GM21737 (cell line): Measurements from ENCODE around the gene STMN1.

Source experiments
- ATAC-seq: cut with Tn5 transposase; IDR thresholded peaks from one replicate; pipeline ENCODE4 v1.9.1; 2021; ENCODE audit warnings: mild to moderate bottlenecking, moderate library complexity; ENCODE audit not compliant: unreplicated experiment

Gene STMN1

GRCh38 chr1:25896266-25896665, 10.0 kb downstream of the STMN1 start:
- no peak for ATAC-seq

GRCh38 chr1:25895365-25895990, 10.7 kb downstream of the STMN1 start:
- ATAC-seq, result peak; percentile 83

- ATAC-seq, result no peak
These were observed 13.1 kb downstream of the STMN1 start for GRCh38 chr1:25893116-25893515.

GRCh38 chr1:25891606-25892005, 14.6 kb downstream of the STMN1 start:
- ATAC-seq, result no peak

DNA sequence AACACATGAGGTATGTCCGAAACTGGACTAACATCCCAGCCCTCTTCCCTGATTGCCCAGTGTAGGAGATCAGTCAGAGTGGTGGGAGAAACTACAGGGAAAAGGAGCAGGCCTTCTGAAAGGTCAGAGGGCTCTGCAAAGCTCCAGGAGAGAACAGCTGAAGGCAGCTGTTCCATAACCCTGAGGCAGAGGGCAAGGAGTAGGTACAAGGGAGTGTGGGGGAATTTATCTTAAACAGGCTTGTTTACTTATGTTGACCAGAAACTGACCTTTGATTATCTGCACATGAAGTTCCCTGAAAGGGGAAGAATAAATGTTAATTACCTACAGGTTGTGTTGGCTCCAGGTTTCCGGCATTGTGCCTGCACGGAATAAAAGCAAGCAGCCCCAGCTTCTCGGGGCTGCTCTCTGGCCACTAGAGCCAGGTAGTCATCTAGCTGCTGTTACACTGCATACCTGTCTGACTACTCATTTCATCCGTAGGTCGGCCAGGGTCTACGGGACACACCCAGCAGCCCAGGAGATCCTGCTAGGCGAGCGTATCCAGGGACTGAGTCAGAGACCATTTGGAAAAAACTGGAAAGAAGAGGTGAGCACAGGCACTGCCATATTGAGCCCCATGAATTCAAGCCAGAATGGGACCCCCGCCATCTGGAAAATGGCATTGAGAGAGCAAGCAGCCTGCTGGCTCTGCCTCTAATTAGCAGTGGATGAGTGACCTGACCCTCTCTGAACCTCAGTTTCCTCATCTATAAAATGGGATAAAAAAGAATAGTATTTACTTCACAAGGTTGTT, 15.8 kb downstream of the STMN1 start:
- no peak for ATAC-seq

DNA sequence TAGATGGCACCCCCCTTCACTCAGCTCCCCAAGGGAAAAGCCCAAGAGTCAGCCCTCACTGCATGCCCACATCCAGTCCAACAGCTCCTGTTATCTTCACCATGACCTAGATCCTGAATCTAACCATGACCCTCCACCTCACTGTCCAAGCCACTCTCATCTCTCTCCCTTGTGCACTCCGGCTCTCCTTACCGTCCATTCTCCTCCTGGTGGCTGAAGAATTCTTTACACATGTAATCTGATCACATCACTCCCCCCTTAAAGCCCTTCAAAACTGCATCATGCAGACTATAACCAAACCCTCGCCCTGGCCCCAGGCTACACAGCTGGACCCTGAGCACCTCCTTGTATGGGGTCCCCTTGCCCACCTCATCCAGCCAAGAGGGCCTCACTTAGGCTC, 16.7 kb downstream of the STMN1 start:
- no peak for ATAC-seq

DNA sequence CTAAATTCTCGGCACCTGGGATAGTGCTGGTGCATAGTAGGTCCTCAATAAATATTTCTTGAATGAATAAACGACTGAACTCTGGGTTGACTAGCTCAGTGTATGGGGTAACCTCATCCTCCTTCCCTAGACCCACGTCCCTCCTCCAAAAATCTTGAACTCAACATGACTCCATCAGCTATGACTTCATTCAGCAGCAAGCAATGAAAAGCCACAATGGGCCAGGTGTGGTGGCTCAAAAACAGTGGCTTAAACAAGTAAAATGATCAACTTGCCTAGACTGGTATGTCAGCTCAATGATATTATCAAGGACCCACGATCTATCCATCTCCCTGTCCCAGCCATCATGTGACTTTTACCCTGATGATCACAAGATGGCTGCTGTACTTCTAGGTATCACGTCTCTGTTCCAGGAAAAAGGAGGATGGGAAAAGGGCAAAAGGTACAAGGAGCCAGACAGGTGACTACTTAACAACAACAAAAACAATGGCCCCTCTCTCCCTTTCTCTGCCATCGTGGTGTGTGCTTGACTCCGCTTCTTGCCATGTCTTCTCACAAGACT, 17.7 kb downstream of the STMN1 start:
- no peak for ATAC-seq

DNA sequence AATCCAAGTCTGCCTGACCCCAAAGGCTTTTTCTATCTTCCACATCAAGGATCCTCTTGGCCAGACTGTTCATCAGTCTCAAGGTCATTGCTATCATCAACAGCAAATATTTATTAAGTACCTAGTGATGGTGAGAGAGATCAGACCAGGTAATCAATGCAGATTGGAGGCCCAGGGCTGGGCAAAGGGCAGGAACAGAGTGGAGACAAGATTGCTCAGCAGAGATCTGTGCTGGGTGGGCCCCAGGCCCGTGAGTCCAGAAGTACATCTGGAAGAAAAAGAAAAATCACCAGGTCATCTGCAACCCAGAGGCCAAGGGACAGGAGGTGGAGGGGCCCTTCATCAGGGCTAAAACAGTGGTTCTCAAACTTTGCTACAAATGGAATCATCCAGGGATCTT, 20.6 kb downstream of the STMN1 start:
- ATAC-seq, result no peak

DNA sequence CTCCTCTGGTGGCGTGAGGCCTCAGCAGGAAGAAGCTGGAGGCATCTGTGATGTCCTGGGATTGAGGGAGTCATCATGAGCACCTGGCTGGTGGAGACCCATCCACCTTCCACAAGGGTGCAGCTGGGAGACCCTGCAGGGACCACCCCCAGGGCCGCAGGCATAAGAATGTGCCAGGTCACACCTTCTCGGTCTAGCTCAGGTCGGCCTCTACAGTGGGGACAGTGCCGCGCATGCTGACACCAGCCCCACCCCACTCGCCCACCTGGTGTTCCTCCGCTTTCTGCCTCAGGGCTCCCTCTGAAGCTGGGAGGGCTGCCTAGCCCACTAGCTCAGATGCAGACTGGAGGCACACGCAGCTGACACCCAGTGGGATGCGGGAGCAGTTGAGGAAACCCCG, 25.0 kb downstream of the STMN1 start:
- ATAC-seq, result no peak

- ATAC-seq, result no peak
These were observed 25.7 kb downstream of the STMN1 start for GRCh38 chr1:25880518-25880917.

- no peak for ATAC-seq
These were observed 26.5 kb downstream of the STMN1 start for GRCh38 chr1:25879675-25880074.

GRCh38 chr1:25878690-25879089, 27.5 kb downstream of the STMN1 start:
- ATAC-seq, result no peak

GRCh38 chr1:25877155-25877554, 29.1 kb downstream of the STMN1 start:
- ATAC-seq, result no peak

- ATAC-seq, result no peak
These were observed 29.5 kb downstream of the STMN1 start for GRCh38 chr1:25876693-25877077.

- ATAC-seq, result peak; percentile 18
These were observed 30.1 kb downstream of the STMN1 start for GRCh38 chr1:25875856-25876692.

- ATAC-seq, result peak; percentile 56
These were observed 30.9 kb downstream of the STMN1 start, which contains the start of gene PAQR7 for GRCh38 chr1:25875154-25875855. Gene PAQR7, minus strand, starts transcription at chr1:25875708. Its CDS starts 11,869 bp downstream, at chr1:25863839.

DNA sequence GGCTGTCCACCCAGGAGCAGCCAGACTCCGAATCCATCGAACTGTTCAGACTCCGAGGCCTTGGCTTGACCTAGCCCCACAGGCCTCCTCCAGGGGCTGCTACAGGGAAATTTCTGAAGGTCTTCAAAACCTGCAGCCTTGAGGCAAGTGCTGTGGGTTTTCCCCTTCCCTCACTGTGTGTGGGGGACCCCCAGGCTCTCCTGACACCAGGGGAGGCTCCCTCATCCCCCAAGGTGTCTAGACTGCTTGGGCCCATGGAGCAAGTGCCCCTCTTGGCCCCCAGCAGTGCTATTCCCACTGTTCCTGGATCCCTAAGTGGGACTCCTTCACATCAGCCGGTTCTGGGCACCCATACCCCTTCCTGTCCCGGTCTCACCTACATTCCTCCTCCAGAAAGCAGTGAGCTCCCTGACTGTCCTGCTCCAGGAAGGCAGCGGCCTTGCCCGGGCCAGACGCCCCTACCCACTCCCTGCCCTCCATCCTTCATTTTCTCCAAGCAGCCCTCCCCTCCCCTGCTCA, 31.5 kb downstream of the STMN1 start:
- no peak for ATAC-seq

GRCh38 chr1:25874209-25874608, 32.0 kb downstream of the STMN1 start:
- ATAC-seq, result no peak

- no peak for ATAC-seq
These were observed 33.1 kb downstream of the STMN1 start for GRCh38 chr1:25873120-25873519.

- no peak for ATAC-seq
These were observed 33.5 kb downstream of the STMN1 start for GRCh38 chr1:25872713-25873112.
